ENCODE data around the gene AHDC1.

- no peak for TF ChIP-seq CTCF (IDR thresholded peaks at IDR 0.05)
- TF ChIP-seq EZH2 (IDR thresholded peaks at IDR 0.05): no peak
Observed at GRCh38 chr1:27596261-27596660, 7.7 kb downstream of the AHDC1 start.

All from neural progenitor cell (in vitro differentiated cells).